IMR-90 (cell line): Measurements from ENCODE around the gene KCNMA1. TPM values are rescaled to one million over a fixed set of nuclear protein-coding genes. Genes with fewer than 3 reads are reported as not detected.

Experiments
- ATAC-seq: fragments of 200-7000 bp; cut with Tn5 transposase; 2 replicates; pipeline ENCODE4 v1.9.1; 2020; ENCODE audit warnings: low read depth, mild to moderate bottlenecking, moderate library complexity
- BruUV-seq: library from RNA; stranded (reverse); fragments of 400-500 nt; replicated peaks from 2 replicates; lab custom pipeline; 2021; lab: Mats Ljungman, UMichigan
- CTCF ChIA-PET: fragments of 300-600 bp; formaldehyde crosslinking; extraction: SDS; loops from one replicate; lab custom pipeline; 2021; ENCODE audit warnings: antibody characterized with exemption; lab: Yijun Ruan, JAX
- POLR2A ChIA-PET: fragments of 300-600 bp; sonication (Branson Sonifier 250); formaldehyde crosslinking; loops from one replicate; lab custom pipeline; 2022; ENCODE audit warnings: antibody characterized with exemption; ENCODE audit not compliant: unreplicated experiment; lab: Charles Lee
- DNase-seq: peaks from one replicate; pipeline ENCODE4 v3.0.0; 2013
- H2AFZ ChIP-seq: replicated peaks from 2 replicates; pipeline ENCODE3; 2013; ENCODE audit warnings: low read length, mild to moderate bottlenecking; ENCODE audit not compliant: poor library complexity
- H2AK5ac ChIP-seq: 2 replicates; pipeline ENCODE4 v1.6.1; 2013; ENCODE audit warnings: low read depth, low read length, inconsistent platforms
- H2AK9ac ChIP-seq: replicated peaks from 2 replicates; pipeline ENCODE3; 2013; ENCODE audit warnings: mild to moderate bottlenecking, low read depth, low read length, moderate library complexity; ENCODE audit not compliant: poor library complexity
- H2BK120ac ChIP-seq: 2 replicates; pipeline ENCODE4 v1.6.1; 2013; ENCODE audit warnings: low read depth, low read length, inconsistent platforms
- H2BK15ac ChIP-seq: 3 replicates; pipeline ENCODE4 v1.6.1; 2013; ENCODE audit warnings: low read depth, low read length, inconsistent platforms
- H2BK20ac ChIP-seq: 2 replicates; pipeline ENCODE4 v1.6.1; 2013; ENCODE audit warnings: low read depth, mild to moderate bottlenecking, inconsistent platforms, low read length, moderate library complexity
- H2BK5ac ChIP-seq: 2 replicates; pipeline ENCODE4 v1.6.1; 2013; ENCODE audit warnings: mild to moderate bottlenecking, low read depth, low read length, inconsistent platforms; ENCODE audit not compliant: poor library complexity, severe bottlenecking
- H3K14ac ChIP-seq: replicated peaks from 2 replicates; pipeline ENCODE4 v1.6.1; 2013; ENCODE audit warnings: low read depth, low read length, inconsistent platforms
- H3K18ac ChIP-seq: 2 replicates; pipeline ENCODE4 v1.6.1; 2013; ENCODE audit warnings: low read depth, low read length, control low read depth
- H3K23ac ChIP-seq: 2 replicates; pipeline ENCODE4 v1.6.1; 2013; ENCODE audit warnings: low read depth, low read length, inconsistent platforms
- H3K27ac ChIP-seq: 2 replicates; pipeline ENCODE4 v1.5.1; 2013; ENCODE audit warnings: mild to moderate bottlenecking, control low read depth, low read length; ENCODE audit not compliant: insufficient read depth
- H3K27me3 ChIP-seq: 2 replicates; pipeline ENCODE4 v1.6.1; 2013; ENCODE audit warnings: low read length; ENCODE audit not compliant: control insufficient read depth, insufficient read depth
- H3K36me3 ChIP-seq: 2 replicates; pipeline ENCODE4 v1.6.1; 2013; ENCODE audit warnings: low read length, mixed read lengths; ENCODE audit not compliant: control insufficient read depth, insufficient read depth
- H3K4ac ChIP-seq: 2 replicates; pipeline ENCODE4 v1.6.1; 2013; ENCODE audit warnings: low read depth, low read length, inconsistent platforms
- H3K4me1 ChIP-seq: 2 replicates; pipeline ENCODE4 v1.6.1; 2013; ENCODE audit warnings: low read length, mixed read lengths; ENCODE audit not compliant: control insufficient read depth, insufficient read depth
- H3K4me2 ChIP-seq: 2 replicates; pipeline ENCODE4 v1.6.1; 2013; ENCODE audit warnings: low read depth, mild to moderate bottlenecking, control low read depth, low read length, moderate library complexity
- H3K4me3 ChIP-seq: 2 replicates; pipeline ENCODE4 v1.5.1; 2013; ENCODE audit warnings: low read depth, mild to moderate bottlenecking, control low read depth, low read length, moderate library complexity; ENCODE audit not compliant: insufficient read depth
- H3K56ac ChIP-seq: 2 replicates; pipeline ENCODE4 v1.6.1; 2013; ENCODE audit warnings: low read length, inconsistent platforms; ENCODE audit not compliant: insufficient read depth; ENCODE audit errors: extremely low read depth
- H3K79me1 ChIP-seq, 2 experiments: 2 replicates each; pipeline ENCODE4 v1.6.1; 2013; ENCODE audit warnings: low read length in 2 of 2, inconsistent platforms in 1 of 2, low read depth in 1 of 2
- H3K9ac ChIP-seq: 2 replicates; pipeline ENCODE4 v1.6.1; 2013; ENCODE audit warnings: low read depth, low read length, control low read depth
- H3K9me1 ChIP-seq: 2 replicates; pipeline ENCODE4 v1.6.1; 2013; ENCODE audit warnings: low read length, inconsistent platforms; ENCODE audit not compliant: insufficient read depth
- H3K9me3 ChIP-seq: 2 replicates; pipeline ENCODE4 v1.6.1; 2013; ENCODE audit warnings: low read length; ENCODE audit not compliant: control insufficient read depth, insufficient read depth
- H4K20me1 ChIP-seq: 2 replicates; pipeline ENCODE4 v1.6.1; 2013; ENCODE audit warnings: low read length, inconsistent platforms; ENCODE audit not compliant: insufficient read depth
- H4K5ac ChIP-seq: 2 replicates; pipeline ENCODE4 v1.6.1; 2013; ENCODE audit warnings: mild to moderate bottlenecking, low read depth, low read length, control low read depth
- H4K8ac ChIP-seq, 2 experiments: 2 replicates each; pipeline ENCODE4 v1.6.1; 2013; ENCODE audit warnings: low read depth in 2 of 2, low read length in 2 of 2, control low read depth in 1 of 2, inconsistent platforms in 1 of 2
- H4K91ac ChIP-seq: 2 replicates; pipeline ENCODE4 v1.6.1; 2013; ENCODE audit warnings: low read depth, low read length, inconsistent platforms; ENCODE audit not compliant: insufficient read depth
- BHLHE40 ChIP-seq: fragments of 150-350 bp; IDR thresholded peaks from 2 replicates; pipeline ENCODE4 v1.6.1; 2016; ENCODE audit warnings: mild to moderate bottlenecking, low read depth, low read length
- CEBPB ChIP-seq: IDR thresholded peaks from 2 replicates; pipeline ENCODE4 v1.6.1; 2012; ENCODE audit warnings: low read depth, low read length, improper control_type of control experiment
- RFX5 ChIP-seq: IDR thresholded peaks from 2 replicates; pipeline ENCODE4 v1.8.0; 2012; ENCODE audit warnings: low read depth, mild to moderate bottlenecking, low read length, moderate library complexity
- WGBS, 2 experiments: methylation state at CpG; one replicate each; pipeline versions ENCODE4 v1.1.5 to v1.1.7; 2013; ENCODE audit warnings: missing lambda C conversion rate in 2 of 2; ENCODE audit not compliant: insufficient read length in 1 of 2; ENCODE audit errors: extremely low coverage in 2 of 2; 5-methylcytosine and 5-hydroxymethylcytosine counted together
- dilution Hi-C: fragments of 300-500 bp; cut with HindIII; formaldehyde crosslinking; loops from one replicate; pipeline ENCODE4 v1.14.3; 2018; ENCODE audit warnings: low sequenced_read_pairs; ENCODE audit not compliant: unreplicated experiment
- in situ Hi-C: fragments of 300-500 bp; cut with MboI; formaldehyde crosslinking; loops from 3 replicates; pipeline ENCODE4 v1.14.3; 2019; ENCODE audit warnings: low sequenced_read_pairs, inconsistent platforms, mixed read lengths
- intact Hi-C: fragments of 100-400 bp; cut with micrococcal nuclease; formaldehyde crosslinking; loops from 2 replicates; pipeline ENCODE4 v1.10.0; 2022
- polyA plus RNA-seq, 3 experiments: library from polyadenylated mRNA; depleted of rRNA; stranded (reverse); fragments of >200 nt; gene quantifications; 2 replicates each; pipeline ENCODE4 v1.2.3, GENCODE V29; 2012; ENCODE audit warnings: low replicate concordance in 1 of 3
- total RNA-seq: library from RNA; depleted of rRNA; stranded (reverse); fragments of >200 nt; gene quantifications from 2 replicates; pipeline ENCODE4 v1.2.3, GENCODE V29; 2012
- TF ChIP-seq, protein P1 (sequence below): conservative IDR thresholded peaks from 2 replicates; pipeline ENCODE4 v1.5.1; 2012; ENCODE audit warnings: mild to moderate bottlenecking, low read depth, low read length, improper control_type of control experiment

KCNMA1 gene
- total and polyA plus RNA-seq, 2 of the 4 experiments (the other 2 are of a cell fraction) = 25.6 to 29.6 TPM

DNA sequence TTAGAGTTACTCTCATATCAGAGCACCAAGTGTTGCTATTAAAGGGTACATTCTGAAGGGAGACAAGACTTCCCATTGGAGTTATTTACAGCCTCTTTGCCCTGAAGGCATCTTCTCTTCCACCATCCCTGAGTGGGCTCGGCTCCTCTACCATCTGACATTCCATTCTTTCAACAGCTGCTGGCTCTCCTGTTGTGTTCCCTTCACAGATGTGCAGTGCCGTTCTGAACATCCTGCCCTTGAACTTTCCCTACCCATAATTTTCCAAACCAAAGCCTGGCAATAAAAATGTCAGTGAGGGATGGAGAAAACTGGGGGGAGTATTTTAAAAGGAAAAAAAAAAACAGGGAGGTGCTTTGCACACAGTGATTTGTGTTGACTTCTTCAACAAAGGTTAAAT is 392.9 kb downstream of the KCNMA1 start:
- 0 out of 3 replicates have a peak overlapping the region, but pooled peaks have one; percentile 18 for H2BK15ac ChIP-seq
- dilution Hi-C loops = no loop called here
- H3K27ac ChIP-seq = no peak overlapping the region
- H3K4me1 ChIP-seq = peaks cover 21% of the 10 kb centered on the region
- TF ChIP-seq BHLHE40 (no peak), CEBPB (no peak), RFX5 (no peak)
- TF ChIP-seq, protein P1, sequence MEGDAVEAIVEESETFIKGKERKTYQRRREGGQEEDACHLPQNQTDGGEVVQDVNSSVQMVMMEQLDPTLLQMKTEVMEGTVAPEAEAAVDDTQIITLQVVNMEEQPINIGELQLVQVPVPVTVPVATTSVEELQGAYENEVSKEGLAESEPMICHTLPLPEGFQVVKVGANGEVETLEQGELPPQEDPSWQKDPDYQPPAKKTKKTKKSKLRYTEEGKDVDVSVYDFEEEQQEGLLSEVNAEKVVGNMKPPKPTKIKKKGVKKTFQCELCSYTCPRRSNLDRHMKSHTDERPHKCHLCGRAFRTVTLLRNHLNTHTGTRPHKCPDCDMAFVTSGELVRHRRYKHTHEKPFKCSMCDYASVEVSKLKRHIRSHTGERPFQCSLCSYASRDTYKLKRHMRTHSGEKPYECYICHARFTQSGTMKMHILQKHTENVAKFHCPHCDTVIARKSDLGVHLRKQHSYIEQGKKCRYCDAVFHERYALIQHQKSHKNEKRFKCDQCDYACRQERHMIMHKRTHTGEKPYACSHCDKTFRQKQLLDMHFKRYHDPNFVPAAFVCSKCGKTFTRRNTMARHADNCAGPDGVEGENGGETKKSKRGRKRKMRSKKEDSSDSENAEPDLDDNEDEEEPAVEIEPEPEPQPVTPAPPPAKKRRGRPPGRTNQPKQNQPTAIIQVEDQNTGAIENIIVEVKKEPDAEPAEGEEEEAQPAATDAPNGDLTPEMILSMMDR = no peak
- H3K9me1 ChIP-seq = peaks cover 8% of the 10 kb centered on the region
- no peak overlapping the region for H2AK9ac ChIP-seq
- no peak overlapping the region for H3K14ac ChIP-seq
- H3K18ac ChIP-seq = no peak overlapping the region
- H2AK5ac ChIP-seq = peak overlapping the region; percentile 21; the same call in 1 of the 2 replicates
- ChIA-PET POLR2A (no interaction called here), CTCF (interaction anchor here (0.6 to 1.3 kb wide), 3 partner anchors 42 to 379 kb away, joined by 3 to 5 read pairs (median 4); no protein-coding TSS in a partner anchor)
- H2BK5ac ChIP-seq = no peak overlapping the region
- H3K9ac ChIP-seq = no peak overlapping the region
- H3K23ac ChIP-seq = no peak overlapping the region
- H3K56ac ChIP-seq = no peak overlapping the region
- no peak overlapping the region for H2BK120ac ChIP-seq
- ATAC-seq (no peak), DNase-seq (no peak)
- H4K5ac ChIP-seq = no peak overlapping the region
- no peak overlapping the region for H3K4me3 ChIP-seq
- H3K79me1 ChIP-seq = no peaks in the 10 kb centered on the region
- H3K9me3 ChIP-seq = no peaks in the 10 kb centered on the region
- no peak overlapping the region for H4K91ac ChIP-seq
- H4K8ac ChIP-seq = no peak overlapping the region
- H3K27me3 ChIP-seq = no peaks in the 10 kb centered on the region
- H3K4me2 ChIP-seq = no peak overlapping the region
- H4K20me1 ChIP-seq = no peaks in the 10 kb centered on the region
- no peak overlapping the region for H2AFZ ChIP-seq
- intact Hi-C loops = no loop called here
- in situ Hi-C loops = no loop called here
- no peak overlapping the region for H3K4ac ChIP-seq
- BruUV-seq = no TSS peak
- WGBS, 2 experiments = no CpG with 5 or more reads among the region's 2 CpGs
- no peaks in the 10 kb centered on the region for H3K36me3 ChIP-seq
- H2BK20ac ChIP-seq = no peak overlapping the region
